Kidney glomerular epithelial cell (primary cell): Measurements from ENCODE around the gene CPXCR1.
"Not testable (repeated sequence)": the region's sequence is repeated elsewhere in the genome, so short reads cannot be mapped to it uniquely, and the experiment has no call there.

Source experiments
- DNase-seq: peaks from one replicate; lab custom pipeline; 2025; lab: John Stamatoyannopoulos, UW

Gene CPXCR1

DNA sequence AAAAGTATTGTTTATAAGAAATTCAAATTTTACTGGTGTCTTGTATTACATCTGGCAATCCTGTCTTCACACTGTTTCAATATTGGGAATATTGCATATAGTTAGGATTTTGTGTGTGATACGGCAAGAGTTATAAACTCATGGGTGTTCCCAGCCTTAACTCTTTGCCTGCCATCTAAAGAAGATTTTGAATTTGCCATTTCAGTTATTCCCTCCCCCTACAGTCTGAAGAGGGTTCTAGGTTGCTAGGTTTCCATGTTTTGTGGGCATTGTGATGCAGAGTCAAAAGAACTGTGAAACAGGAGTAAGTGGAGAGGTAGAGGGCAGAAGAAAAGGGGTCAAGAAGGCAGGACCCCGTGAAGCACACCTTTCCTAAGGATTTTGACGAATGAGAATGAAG, at the start of gene CPXCR1:
TSS of gene CPXCR1 (plus strand) at position 301 of the 400 bp plus-strand sequence. CDS start 6,190 bp downstream, outside the sequence.
- no peak for DNase-seq

DNA sequence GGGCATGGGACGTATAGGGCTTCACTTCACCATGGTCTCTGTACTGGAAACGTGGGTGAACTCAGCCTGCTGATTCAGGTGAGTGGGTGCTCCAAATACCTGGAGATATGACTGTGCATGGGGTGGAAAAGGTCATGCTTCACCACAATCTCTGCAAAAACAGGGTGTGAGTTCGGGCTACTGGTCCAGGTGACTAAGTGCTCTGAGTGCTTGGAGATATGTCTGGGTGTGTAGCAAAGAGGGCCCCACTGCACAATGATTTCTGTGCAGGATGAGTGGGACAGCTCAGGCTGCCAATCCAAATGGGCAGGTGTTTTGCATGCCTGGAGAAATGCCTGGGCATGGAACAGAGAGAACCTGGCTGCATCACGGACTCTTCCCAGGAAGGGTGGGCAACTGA, 11.2 kb upstream of the CPXCR1 start:
- no peak for DNase-seq

- not testable (repeated sequence) for DNase-seq
Measured at GRCh38 chrX:88746215-88746614, 810 bp upstream of the CPXCR1 start.

GRCh38 chrX:88752339-88752738, 5.3 kb downstream of the CPXCR1 start:
- DNase-seq = not testable (repeated sequence)

DNA sequence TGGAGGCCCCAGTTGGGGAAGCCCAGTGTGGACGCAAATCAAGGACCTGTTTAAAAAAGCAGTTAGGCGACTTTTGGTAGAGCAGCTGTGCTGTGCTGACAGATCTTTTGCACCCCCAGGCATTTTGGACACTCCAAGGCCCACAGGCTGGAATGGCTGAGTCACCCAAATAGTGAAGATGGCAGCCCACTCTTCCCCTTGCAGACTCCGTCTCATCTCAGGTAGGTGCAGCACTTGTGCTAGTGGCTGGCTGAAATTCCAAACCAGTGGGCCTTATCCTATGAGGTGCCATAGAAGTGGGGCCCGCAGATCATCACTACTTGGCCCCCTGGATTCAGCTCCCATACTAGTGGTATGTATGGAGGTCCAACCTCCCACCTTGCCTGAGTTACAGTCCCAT, 42.8 kb downstream of the CPXCR1 start:
- no peak for DNase-seq
